ENCODE data around the gene UBE2QL1. TPM values are rescaled to one million over a fixed set of nuclear protein-coding genes. Genes with fewer than 3 reads are reported as not detected.
"Not testable (repeated sequence)": the region's sequence is repeated elsewhere in the genome, so short reads cannot be mapped to it uniquely, and the experiment has no call there.

Gene UBE2QL1
- total RNA-seq, 1 donor from 2014 or later = 22.1 TPM

- peak; percentile 69 for ATAC-seq
Measured at GRCh38 chr5:6510132-6510531, 61.5 kb downstream of the UBE2QL1 start.

GRCh38 chr5:6510973-6511372 is 62.3 kb downstream of the UBE2QL1 start:
- no peak for ATAC-seq
- intact Hi-C loops (cut with micrococcal nuclease) = no loop called here

More at GRCh38 chr5:6510132-6510531, 61.5 kb downstream of the UBE2QL1 start:
- intact Hi-C loops (cut with micrococcal nuclease) = no loop called here
- DNase-seq = no peak

DNA sequence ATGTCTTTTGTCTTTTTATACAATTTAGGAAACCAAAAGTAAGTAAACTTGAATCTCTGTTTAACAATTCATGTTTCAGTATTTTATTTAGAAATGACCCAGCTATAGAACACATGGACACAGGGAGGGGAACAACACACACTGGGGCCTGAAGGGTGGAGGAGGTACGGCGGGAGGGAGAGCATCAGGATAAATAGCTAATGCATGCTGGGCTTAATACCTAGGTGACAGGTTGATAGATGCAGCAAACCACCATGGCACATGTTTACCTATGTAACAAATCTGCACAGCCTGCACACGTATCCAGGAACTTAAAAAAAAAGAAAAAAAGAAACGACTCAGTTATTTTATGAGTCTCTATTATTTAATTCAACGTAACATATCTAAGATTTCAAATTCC is 67.2 kb downstream of the UBE2QL1 start:
- ATAC-seq; intact Hi-C loops (cut with micrococcal nuclease): not testable (repeated sequence)

More at GRCh38 chr5:6510973-6511372, 62.3 kb downstream of the UBE2QL1 start:
- DNase-seq = no peak

DNA sequence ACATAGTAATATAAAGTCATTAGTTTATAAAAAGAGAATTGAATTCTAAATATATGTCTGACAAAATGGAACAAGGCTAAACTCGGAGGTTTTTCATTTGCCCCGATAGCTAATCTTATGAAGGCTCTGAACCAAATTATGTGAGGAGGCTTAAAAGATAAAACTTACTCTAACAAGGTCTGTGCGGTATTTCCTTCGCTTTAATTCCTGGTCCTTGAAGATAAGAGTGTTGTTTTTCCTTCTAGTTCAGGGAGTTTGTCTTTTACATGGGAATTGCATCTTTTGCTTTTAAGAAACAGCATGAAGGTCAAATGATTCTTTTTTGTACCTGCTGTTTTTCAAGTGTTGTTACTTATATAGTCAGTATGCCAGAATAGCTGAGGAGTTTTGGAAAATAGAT is 68.2 kb downstream of the UBE2QL1 start:
- intact Hi-C loops (cut with micrococcal nuclease) = no loop called here
- DNase-seq (no peak), ATAC-seq (no peak)

More for the DNA sequence above, 67.2 kb downstream of the UBE2QL1 start:
- DNase-seq = not testable (repeated sequence)

- DNase-seq (no peak), ATAC-seq (no peak)
Measured at GRCh38 chr5:6517510-6517909, 68.9 kb downstream of the UBE2QL1 start.

GRCh38 chr5:6518298-6519057 is 69.8 kb downstream of the UBE2QL1 start:
- DNase-seq (no peak), ATAC-seq (no peak)
- intact Hi-C loops (cut with micrococcal nuclease) = no loop called here

More at GRCh38 chr5:6517510-6517909, 68.9 kb downstream of the UBE2QL1 start:
- intact Hi-C loops (cut with micrococcal nuclease) = no loop called here

DNA sequence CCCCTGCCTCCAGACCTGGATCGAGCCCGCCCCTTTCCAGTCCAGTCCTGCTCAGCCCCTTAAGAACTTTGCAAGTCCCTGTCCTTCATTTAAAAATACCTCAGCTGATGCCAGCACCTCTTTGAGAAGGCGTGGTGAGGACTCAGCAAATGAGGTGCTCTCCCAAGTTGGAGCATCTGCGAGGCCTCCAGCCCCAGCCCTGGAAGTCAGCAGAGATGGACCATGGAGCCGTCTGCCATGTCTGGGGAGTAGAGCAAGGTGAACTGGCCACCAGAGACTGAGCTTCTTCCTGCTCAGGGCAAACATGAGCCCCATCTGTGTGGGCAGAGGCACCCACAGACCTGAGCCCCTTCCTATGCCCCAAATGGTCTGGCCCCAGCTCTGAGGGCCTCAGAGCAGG is 71.5 kb downstream of the UBE2QL1 start:
- intact Hi-C loops (cut with micrococcal nuclease) = no loop called here
- ATAC-seq (no peak), DNase-seq (no peak)

DNA sequence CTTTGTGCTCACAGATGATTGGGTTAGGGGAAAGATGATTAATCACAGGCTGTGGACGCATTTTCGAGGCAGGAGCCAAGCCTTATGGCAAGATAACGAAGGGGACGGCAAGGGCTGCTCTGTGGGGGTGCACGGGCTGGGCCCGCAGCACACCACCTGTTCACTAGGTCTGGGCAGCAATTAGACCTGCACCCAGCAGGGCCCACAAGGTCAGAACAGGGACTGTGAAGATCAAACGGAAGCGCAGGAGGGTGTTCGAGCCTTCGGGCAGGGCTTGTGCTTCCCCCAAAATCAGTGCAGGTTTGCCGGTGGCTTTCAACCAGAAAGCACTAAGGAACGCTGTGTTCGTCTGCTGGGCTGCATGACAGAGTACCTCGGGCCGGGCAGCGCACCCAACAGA is 73.7 kb downstream of the UBE2QL1 start:
- intact Hi-C loops (cut with micrococcal nuclease) = no loop called here

GRCh38 chr5:6522923-6523322 is 74.3 kb downstream of the UBE2QL1 start:
- no peak for ATAC-seq
- no peak for DNase-seq
- intact Hi-C loops (cut with micrococcal nuclease) = no loop called here

More for the DNA sequence above, 73.7 kb downstream of the UBE2QL1 start:
- no peak for DNase-seq
- no peak for ATAC-seq

DNA sequence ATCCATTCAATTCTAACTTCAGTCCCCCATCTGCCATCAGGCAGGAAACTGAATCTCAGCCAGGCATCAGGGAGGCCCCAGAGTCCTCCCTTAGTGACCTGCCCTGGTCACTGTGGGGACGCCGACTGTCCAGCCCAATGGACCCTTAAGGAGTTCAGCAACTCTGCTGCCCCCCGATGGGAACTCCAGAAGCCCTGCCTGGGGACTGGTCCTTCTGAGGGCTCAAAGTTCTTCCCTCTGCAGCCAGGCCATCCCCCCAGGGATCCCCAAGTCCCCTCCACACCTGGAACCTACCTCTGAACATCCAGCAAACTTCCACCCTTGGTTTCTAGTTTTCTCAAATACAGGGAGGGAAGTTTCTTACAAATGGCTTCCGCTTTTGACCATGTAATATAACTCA is 76.8 kb downstream of the UBE2QL1 start:
- peak; percentile 28 for ATAC-seq
- intact Hi-C loops (cut with micrococcal nuclease) = no loop called here

GRCh38 chr5:6525910-6526309 is 77.3 kb downstream of the UBE2QL1 start:
- ATAC-seq (peak; percentile 88), DNase-seq (no peak)
- intact Hi-C loops (cut with micrococcal nuclease) = no loop called here

More for the DNA sequence above, 76.8 kb downstream of the UBE2QL1 start:
- no peak for DNase-seq

DNA sequence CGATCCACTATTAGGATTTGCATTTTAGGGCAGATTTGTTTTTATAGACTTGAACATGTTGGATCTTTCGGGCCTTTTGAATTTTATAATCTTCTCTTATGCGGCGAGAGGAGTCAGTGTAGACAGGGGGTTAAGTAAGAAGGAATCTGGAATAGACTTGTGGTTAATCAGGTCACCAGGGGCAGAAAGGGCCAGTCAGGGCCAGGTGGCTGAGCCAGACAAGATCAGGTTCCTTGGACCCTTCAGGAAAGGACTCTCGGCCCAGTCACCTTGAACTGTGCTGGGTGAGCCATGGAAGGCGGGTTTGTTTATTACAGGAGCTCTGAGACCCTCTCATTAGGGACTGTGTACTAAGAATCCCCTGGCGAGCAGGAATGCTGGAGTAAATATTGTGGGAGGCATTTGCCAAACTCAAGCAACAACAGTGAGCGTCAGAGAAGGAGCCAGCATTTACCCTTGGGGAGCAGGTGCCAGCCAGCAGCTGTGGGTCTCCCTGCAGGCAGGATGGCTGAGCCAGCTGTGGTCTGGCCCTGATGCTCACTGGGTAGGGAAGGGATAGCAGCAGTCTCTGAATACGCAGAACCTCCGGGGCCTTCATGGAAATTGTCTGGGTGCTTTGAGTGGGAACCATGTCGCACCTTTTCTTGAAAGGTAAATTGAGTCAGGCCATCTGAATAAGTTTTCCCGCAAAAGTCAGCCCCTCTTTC is 79.2 kb downstream of the UBE2QL1 start:
- intact Hi-C loops (cut with micrococcal nuclease) = no loop called here
- DNase-seq = no peak
- no peak for ATAC-seq

- intact Hi-C loops (cut with micrococcal nuclease) = no loop called here
- DNase-seq (no peak), ATAC-seq (no peak)
Measured at GRCh38 chr5:6535594-6535993, 86.9 kb downstream of the UBE2QL1 start.

GRCh38 chr5:6539060-6539459 is 90.4 kb downstream of the UBE2QL1 start:
- intact Hi-C loops (cut with micrococcal nuclease) = no loop called here
- no peak for DNase-seq
- no peak for ATAC-seq

DNA sequence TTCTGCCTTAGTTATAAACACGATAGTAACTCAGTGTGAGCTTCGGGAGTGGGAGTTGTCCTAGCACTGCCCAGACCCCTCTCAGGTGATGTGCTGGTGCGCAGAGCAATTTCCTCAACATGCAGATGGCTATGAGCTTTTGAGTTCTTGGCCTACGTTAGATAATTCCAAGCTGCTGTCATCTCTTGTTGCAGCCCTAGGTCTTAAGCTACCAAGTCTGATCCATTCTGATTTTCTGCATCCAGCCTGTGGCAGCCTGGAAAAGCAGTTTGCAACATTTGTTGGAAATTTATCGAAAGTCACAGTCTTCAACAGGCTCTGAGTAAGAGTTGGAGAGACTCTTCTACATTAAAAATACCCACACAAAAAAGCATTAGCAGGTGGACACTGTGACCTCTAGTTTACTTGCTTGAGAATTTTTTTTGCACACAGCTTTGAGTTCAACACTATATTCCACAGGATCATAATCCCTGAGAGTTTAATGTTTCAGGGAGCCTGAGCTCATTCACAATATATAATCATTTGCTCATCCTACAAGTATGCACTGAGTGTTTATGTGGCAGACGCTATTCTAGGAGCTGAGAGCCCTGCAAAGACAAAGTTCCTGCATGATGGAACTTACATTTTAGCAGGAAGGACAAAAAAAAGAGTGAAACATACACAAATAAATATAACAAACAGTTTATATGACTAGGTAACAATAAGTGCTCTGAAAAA is 91.6 kb downstream of the UBE2QL1 start:
- peak; percentile 84 for ATAC-seq
- intact Hi-C loops (cut with micrococcal nuclease) = no loop called here
- DNase-seq = no peak

DNA sequence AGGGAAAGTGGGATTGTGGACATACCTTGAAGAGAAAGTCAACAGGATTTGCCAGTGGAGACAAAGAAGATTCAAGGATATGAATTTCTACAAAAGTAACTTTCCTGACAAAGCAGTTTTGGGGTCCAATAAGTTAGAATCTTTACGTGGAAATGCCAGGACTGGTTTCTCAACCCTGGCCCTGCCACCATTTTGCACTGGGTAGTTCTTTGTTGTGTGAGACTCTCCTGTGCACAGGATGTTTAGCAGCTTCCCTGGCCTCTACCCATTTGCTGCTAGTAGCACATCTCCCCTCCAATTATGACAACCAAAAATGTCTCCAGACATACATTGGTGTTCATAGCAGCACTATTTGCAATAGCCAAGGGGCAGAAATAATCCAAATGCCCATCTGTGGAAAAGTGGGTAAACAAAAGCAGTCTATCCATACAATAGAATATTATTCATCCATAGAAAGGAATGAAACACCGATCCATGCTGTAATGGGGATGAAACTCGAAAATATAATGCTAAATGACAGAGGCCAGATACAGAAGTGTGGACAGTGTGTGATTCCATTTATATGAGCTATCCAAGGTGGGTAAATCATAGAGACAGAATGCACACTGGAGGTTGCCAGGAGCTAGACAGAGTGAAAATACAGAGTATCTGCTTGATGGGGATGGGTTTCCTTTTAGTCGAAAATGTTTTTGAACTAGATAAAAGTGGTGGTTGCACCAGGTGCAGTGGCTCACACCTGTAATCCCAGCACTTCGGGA is 92.8 kb downstream of the UBE2QL1 start:
- intact Hi-C loops (cut with micrococcal nuclease) = no loop called here
- DNase-seq = no peak

DNA sequence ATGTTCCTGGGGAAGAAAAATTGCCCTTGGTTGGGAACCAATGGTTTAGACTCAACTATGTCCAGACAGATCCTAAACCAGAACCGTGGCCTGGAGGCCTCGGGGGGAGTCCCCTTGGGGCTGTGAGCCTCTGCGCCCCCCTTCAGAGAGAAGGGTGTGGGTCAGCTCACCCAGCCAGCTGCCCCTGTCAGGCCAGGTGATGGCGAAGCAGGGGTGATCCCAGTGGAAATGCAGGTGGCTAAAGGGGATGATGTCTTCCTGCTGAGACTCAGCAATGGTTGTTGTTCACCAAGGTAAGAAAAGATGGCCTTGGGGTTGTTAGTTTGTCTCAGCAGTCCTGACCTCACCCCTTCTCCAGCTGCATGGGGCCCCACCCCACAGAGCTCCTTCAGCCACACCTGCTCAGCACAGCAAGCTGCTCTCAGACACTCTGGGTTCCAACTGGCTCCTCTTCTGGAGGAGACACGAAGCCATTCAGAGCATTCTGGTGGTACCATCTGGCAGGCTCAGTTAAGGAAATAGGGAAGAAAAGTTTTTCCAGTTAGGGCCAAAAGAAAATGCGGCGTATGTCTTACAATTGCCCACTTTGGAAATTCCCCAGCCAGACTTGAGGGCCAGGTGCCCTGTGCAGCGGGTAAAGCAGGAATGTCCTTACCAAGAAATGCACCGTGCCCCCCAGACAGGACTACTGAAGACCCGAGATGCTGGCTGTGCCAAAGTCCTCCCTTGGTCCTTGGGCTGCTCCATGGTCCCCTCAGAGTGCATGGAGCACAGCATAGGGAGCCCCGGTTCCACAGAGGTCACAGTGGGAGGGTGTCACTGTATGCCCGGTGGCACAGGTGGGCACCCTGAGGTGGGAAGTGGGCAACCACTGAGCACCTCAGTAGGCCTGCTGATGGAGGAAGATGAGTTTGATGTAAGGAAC is 94.0 kb downstream of the UBE2QL1 start:
- DNase-seq = no peak
- ATAC-seq = no peak
- intact Hi-C loops (cut with micrococcal nuclease) = no loop called here

More for the DNA sequence above, 92.8 kb downstream of the UBE2QL1 start:
- no peak for ATAC-seq

GRCh38 chr5:6543346-6543730 is 94.7 kb downstream of the UBE2QL1 start:
- ATAC-seq = no peak
- no peak for DNase-seq

More at GRCh38 chr5:6543346-6543730, 94.7 kb downstream of the UBE2QL1 start:
- intact Hi-C loops (cut with micrococcal nuclease) = no loop called here

Data from left ventricle myocardium superior (tissue), 1 donor.